ENCODE results near the gene COG4. TPM values are rescaled to one million over a fixed set of nuclear protein-coding genes. Genes with fewer than 3 reads are reported as not detected.

The COG4 gene
- total RNA-seq, 1 experiment from 2014 or later = 78.0 TPM

GRCh38 chr16:70481929-70482536, 41.3 kb downstream of the COG4 start:
- H3K9me3 ChIP-seq (replicated peaks) = 0 out of 2 replicates have a peak, but pooled peaks cover 3% of the 10 kb centered on the region
- peak; percentile 79 to 85 for DNase-seq (ENCODE audit: low read depth in 1 of 2, low spot score in 2 of 2)
- peaks cover 68% of the 10 kb centered on the region for H3K36me3 ChIP-seq
- H3K4me3 ChIP-seq = no peak overlapping the region
- peak overlapping the region; percentile 75 for H3K27ac ChIP-seq
- H3K27me3 ChIP-seq (replicated peaks) = no peaks in the 10 kb centered on the region
- H3K4me1 ChIP-seq (replicated peaks) = peaks cover 30% of the 10 kb centered on the region

- H3K9me3 ChIP-seq (replicated peaks) = 0 out of 2 replicates have a peak, but pooled peaks cover 3% of the 10 kb centered on the region
- no peak for DNase-seq (ENCODE audit: low read depth in 1 of 2, low spot score in 2 of 2)
- no peaks in the 10 kb centered on the region for H3K27me3 ChIP-seq (replicated peaks)
- no peak overlapping the region for H3K27ac ChIP-seq
- H3K4me1 ChIP-seq (replicated peaks) = peaks cover 41% of the 10 kb centered on the region
- no peak overlapping the region for H3K4me3 ChIP-seq
- peaks cover 69% of the 10 kb centered on the region for H3K36me3 ChIP-seq
Measured at GRCh38 chr16:70480127-70481105, 42.9 kb downstream of the COG4 start.

GRCh38 chr16:70478912-70479341, 44.4 kb downstream of the COG4 start:
- peaks cover 62% of the 10 kb centered on the region for H3K36me3 ChIP-seq
- H3K27ac ChIP-seq = no peak overlapping the region
- H3K4me3 ChIP-seq = no peak overlapping the region
- peak in 1 of 2 experiments; percentile 42 for DNase-seq (ENCODE audit: low read depth in 1 of 2, low spot score in 2 of 2)
- H3K9me3 ChIP-seq (replicated peaks) = 0 out of 2 replicates have a peak, but pooled peaks cover 3% of the 10 kb centered on the region
- H3K27me3 ChIP-seq (replicated peaks) = no peaks in the 10 kb centered on the region
- peaks cover 40% of the 10 kb centered on the region for H3K4me1 ChIP-seq (replicated peaks)

DNA sequence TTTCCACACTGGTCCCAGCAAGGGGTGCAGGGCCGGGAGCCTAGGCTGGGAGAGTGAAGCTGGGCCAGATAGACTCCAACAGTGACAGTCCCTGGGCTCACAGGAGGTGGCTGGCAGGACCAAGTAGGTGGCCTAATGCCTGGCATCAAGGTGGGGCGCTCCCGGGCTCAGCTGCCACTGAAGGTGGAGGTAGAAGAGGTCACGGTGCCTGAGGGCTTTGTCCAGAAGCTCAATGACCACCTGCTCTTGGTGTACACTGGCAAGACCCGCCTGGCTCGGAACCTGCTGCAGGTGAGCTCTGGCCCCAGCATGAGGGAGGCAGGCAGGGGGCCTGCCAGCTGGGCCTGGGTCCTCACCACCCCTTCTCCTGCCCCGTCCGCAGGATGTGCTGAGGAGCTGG, 45.2 kb downstream of the COG4 start:
- Histone ChIP-seq H3K4me3 (no peak overlapping the region), H3K27ac (no peak overlapping the region), H3K27me3 (replicated peaks) (no peaks in the 10 kb centered on the region), H3K9me3 (replicated peaks) (0 out of 2 replicates have a peak, but pooled peaks cover 3% of the 10 kb centered on the region), H3K36me3 (peaks cover 55% of the 10 kb centered on the region), H3K4me1 (replicated peaks) (peaks cover 33% of the 10 kb centered on the region)
- no peak for DNase-seq (ENCODE audit: low read depth in 1 of 2, low spot score in 2 of 2)

DNA sequence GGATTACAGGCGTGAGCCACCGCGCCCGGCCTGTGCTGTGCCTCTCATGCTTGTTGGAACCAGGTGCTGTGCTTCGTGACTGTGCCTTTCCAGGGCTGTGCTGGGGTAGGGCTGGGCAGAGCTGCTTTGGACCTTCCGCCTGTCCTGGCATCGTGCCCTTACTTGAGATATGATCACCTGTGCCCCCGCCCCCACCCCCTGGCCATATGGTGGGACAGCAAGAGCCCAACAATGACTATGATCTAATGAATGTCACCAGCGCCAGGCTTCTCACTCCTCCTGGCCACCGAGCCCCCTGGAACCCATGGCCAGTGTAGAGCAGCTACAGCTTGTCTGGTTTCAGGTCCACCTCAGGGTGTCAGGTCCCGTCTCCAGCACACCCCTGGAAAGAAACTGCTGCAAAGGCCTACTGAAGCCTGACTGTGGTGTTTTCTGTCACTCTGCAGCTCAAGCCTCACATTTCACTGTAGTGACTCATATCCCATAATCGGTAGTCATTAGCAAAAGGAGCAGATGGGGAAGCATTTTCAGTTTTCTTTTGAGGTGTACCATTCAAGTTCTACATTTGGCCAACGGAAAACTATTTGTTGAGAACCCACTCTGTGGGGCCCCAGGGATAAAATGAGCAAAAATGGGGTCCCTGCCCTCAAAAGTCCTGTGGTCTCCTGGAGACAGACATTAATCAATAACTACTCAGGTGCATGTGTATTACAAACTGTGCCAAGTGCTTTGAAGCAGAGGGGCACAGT, 46.9 kb downstream of the COG4 start:
- H3K9me3 ChIP-seq (replicated peaks) = no peaks in the 10 kb centered on the region
- H3K4me1 ChIP-seq (replicated peaks) = peaks cover 19% of the 10 kb centered on the region
- peak overlapping the region; percentile 64 for H3K27ac ChIP-seq
- H3K27me3 ChIP-seq (replicated peaks) = no peaks in the 10 kb centered on the region
- peak; percentile 62 to 64 for DNase-seq (ENCODE audit: low read depth in 1 of 2, low spot score in 2 of 2)
- H3K36me3 ChIP-seq = peaks cover 45% of the 10 kb centered on the region
- no peak overlapping the region for H3K4me3 ChIP-seq

DNA sequence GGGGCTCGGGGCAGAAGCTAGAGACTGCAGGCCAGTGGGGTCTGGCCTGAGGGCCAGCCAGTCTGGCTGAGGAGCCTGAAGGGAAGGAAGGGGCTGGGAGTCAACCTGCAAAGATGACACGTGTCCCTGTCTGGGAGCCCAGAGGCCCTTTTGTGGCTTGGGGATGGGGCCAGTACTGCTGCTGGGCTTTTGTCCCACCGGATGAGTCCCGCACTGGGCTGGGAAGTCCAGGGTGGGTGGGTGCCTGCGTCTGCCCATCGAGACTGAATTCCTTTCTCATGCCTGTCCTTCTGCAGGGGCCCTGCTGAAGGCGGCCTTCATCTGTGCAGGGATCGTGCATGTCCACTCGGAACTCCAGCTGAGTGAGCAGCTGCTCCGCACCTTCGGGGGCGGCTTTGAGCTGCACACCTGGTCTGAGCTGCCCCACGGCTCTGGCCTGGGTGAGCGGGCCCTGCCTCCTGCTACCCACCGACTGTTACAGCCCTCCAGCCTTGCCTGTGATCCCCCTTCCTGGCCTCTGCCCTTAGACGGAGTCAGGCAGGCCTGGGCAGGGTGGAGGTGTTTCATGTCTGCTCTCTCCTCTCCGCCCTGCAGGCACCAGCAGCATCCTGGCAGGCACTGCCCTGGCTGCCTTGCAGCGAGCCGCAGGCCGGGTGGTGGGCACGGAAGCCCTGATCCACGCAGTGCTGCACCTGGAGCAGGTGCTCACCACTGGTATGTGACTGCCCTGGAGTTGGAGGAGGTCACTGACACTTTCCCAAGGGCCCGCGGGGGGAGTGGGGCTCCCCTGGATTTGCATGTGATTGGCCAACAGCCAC, 48.1 kb downstream of the COG4 start:
- no peak overlapping the region for H3K27ac ChIP-seq
- no peak overlapping the region for H3K4me3 ChIP-seq
- DNase-seq (ENCODE audit: low read depth in 1 of 2, low spot score in 2 of 2) = no peak
- H3K27me3 ChIP-seq (replicated peaks) = no peaks in the 10 kb centered on the region
- H3K9me3 ChIP-seq (replicated peaks) = no peaks in the 10 kb centered on the region
- peaks cover 15% of the 10 kb centered on the region for H3K4me1 ChIP-seq (replicated peaks)
- H3K36me3 ChIP-seq = peaks cover 33% of the 10 kb centered on the region

GRCh38 chr16:70474320-70475053, 48.9 kb downstream of the COG4 start:
- H3K27ac ChIP-seq = no peak overlapping the region
- no peak for DNase-seq (ENCODE audit: low read depth in 1 of 2, low spot score in 2 of 2)
- no peaks in the 10 kb centered on the region for H3K27me3 ChIP-seq (replicated peaks)
- no peaks in the 10 kb centered on the region for H3K9me3 ChIP-seq (replicated peaks)
- peaks cover 25% of the 10 kb centered on the region for H3K36me3 ChIP-seq
- peaks cover 15% of the 10 kb centered on the region for H3K4me1 ChIP-seq (replicated peaks)
- H3K4me3 ChIP-seq = no peak overlapping the region

DNA sequence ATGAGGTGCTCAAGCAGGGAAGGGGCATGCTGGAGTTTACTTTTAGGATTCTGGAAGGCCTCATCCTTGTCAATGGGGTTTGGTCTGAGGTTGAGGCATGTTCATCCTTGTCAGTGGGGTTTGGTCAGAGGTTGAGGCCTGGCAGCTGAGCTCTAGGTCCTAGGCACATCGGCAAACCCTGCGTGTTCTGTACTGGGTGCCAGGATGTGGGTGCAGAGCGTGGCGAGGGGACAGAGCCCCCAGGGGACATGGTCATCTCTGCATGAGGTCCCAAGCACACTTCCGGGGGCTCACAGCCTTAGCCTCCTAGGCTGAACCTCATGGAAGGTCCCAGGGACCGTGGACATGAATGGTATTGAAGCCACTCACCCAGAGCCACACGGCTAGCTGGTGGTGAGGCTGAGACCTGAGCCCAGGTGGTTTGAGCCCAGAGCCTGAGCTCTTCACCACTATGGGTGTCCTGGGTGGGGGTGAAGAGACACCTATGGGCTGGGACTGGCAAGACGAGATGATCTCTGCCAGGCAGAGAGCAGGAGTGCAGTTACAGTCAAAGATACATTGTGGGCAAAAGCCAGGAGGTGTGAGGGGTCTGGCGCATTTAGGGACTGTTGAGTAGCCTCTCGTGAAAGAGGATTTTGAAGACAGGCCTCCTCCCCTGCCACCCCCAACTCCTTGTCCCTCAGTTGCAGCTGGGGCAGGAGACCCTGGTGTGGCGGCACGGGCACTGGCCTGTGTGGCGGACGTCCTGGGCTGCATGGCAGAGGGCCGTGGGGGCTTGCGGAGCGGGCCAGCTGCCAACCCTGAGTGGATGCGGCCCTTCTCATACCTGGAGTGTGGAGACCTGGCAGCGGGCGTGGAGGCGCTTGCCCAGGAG, 49.7 kb downstream of the COG4 start:
- Histone ChIP-seq H3K4me3 (no peak overlapping the region), H3K4me1 (replicated peaks) (peaks cover 15% of the 10 kb centered on the region), H3K27me3 (replicated peaks) (no peaks in the 10 kb centered on the region), H3K36me3 (peaks cover 17% of the 10 kb centered on the region), H3K9me3 (replicated peaks) (no peaks in the 10 kb centered on the region), H3K27ac (no peak overlapping the region)
- DNase-seq (ENCODE audit: low read depth in 1 of 2, low spot score in 2 of 2) = no peak

DNA sequence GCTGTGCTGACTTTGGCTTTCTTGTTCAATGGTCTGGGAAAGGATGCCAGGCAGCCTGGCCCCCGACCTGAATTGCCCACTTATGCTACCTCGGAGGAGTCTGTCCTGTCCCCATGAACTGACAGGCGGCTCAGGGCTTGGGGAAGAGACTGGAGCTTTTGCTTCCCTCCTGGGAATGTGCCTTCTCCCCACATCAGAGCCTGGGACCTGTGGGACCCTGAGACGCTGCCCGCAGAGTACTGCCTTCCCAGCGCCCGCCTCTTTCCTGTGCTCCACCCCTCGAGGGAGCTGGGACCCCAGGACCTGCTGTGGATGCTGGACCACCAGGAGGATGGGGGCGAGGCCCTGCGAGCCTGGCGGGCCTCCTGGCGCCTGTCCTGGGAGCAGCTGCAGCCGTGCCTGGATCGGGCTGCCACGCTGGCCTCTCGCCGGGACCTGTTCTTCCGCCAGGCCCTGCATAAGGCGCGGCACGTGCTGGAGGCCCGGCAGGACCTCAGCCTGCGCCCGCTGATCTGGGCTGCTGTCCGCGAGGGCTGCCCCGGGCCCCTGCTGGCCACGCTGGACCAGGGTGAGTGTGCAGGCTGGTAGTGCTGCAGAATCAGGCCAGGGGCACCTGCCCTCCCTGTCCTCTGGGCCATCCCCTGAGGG, 50.4 kb downstream of the COG4 start:
- no peak for DNase-seq (ENCODE audit: low read depth in 1 of 2, low spot score in 2 of 2)
- H3K27ac ChIP-seq = no peak overlapping the region
- H3K27me3 ChIP-seq (replicated peaks) = no peaks in the 10 kb centered on the region
- H3K9me3 ChIP-seq (replicated peaks) = no peaks in the 10 kb centered on the region
- H3K36me3 ChIP-seq = peaks cover 10% of the 10 kb centered on the region
- no peak overlapping the region for H3K4me3 ChIP-seq
- H3K4me1 ChIP-seq (replicated peaks) = peaks cover 15% of the 10 kb centered on the region

DNA sequence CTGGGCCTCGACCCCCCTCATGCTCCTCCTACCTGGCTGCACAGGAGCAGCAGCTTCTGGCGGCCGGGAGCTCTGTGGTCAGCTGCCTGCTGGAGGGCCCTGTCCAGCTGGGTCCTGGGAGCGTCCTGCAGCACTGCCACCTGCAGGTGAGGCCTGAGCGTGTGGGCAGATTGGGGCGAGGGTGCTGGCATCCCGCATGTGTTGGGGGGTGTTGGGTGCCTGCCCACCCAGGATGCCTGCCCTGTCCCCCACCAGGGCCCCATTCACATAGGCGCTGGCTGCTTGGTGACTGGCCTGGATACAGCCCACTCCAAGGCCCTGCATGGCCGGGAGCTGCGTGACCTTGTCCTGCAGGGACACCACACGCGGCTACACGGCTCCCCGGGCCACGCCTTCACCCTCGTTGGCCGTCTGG, 52.4 kb downstream of the COG4 start:
- DNase-seq (ENCODE audit: low read depth in 1 of 2, low spot score in 2 of 2) = peak in 1 of 2 experiments; percentile 49
- Histone ChIP-seq H3K4me1 (replicated peaks) (peaks cover under 1% of the 10 kb centered on the region; the same call in 1 of the 2 replicates), H3K27me3 (replicated peaks) (no peaks in the 10 kb centered on the region), H3K27ac (no peak overlapping the region), H3K4me3 (no peak overlapping the region), H3K36me3 (peaks cover 6% of the 10 kb centered on the region), H3K9me3 (replicated peaks) (no peaks in the 10 kb centered on the region)

DNA sequence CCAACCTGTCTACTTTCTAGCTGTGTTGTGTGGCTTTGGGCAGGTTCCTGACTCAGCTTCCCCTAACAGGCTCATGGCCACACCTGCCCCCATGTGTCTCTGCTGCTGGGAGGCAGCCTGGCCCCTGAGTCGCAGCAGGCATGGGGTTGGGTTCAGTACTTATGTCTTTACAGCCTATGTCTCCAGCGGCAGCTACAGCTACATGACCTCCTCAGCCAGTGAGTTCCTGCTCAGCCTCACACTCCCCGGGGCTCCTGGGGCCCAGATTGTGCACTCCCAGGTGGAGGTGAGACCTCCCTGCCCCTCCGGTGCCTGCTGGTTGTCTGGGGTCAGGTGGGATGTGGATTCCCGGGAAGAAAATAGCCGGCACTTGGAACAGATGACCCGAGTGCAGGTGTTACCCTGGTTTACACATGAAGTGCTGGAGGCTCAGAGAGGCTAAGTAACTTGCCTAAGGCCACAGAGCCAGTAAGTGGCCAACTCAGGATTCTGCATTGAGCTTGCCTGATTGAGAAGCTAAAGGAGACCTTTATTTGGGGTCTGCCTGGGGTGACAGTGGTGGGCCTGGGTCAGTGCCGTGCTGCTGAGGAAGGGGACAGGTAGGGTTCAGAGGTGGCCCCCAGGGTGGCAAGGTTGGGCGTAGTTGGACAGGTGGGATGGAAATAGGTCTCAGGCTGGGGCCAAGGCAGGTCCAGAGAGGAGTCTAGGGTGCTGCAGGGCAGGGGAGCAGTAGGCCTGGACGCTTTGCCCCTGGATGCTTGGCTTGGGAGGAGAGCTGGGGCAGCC, 53.0 kb downstream of the COG4 start:
- Histone ChIP-seq H3K36me3 (peaks cover 1% of the 10 kb centered on the region), H3K27me3 (replicated peaks) (no peaks in the 10 kb centered on the region), H3K9me3 (replicated peaks) (no peaks in the 10 kb centered on the region), H3K4me1 (replicated peaks) (no peaks in the 10 kb centered on the region), H3K27ac (no peak overlapping the region), H3K4me3 (no peak overlapping the region)
- DNase-seq (ENCODE audit: low read depth in 1 of 2, low spot score in 2 of 2) = no peak
